Kidney (tissue), 14 donors: Measurements from ENCODE around the gene NUFIP1. TPM values are rescaled to one million over a fixed set of nuclear protein-coding genes. Genes with fewer than 3 reads are reported as not detected.

Experiments
- DNase-seq, 5 donors: peaks; one replicate each; pipeline ENCODE4 v3.0.0-alpha.2; 2013 to 2020
- FAIRE-seq: peaks from 2 replicates; lab custom pipeline; 2012; peaks lifted over from hg19 to GRCh38; lab: Jason Lieb, UNC
- H3K27ac ChIP-seq, 2 donors: one replicate each; pipeline ENCODE4 v1.7.0; 2013; ENCODE audit warnings: low read depth in 2 of 2, low read length in 2 of 2, inconsistent platforms in 1 of 2
- H3K27me3 ChIP-seq: one replicate; pipeline ENCODE4 v1.7.1; 2013; ENCODE audit warnings: low read length, inconsistent platforms; ENCODE audit not compliant: control insufficient read depth, insufficient read depth
- H3K36me3 ChIP-seq, 3 donors: one replicate each; pipeline versions ENCODE4 v1.7.0 to v1.7.1; 2013; ENCODE audit warnings: low read length in 3 of 3, control low read depth in 1 of 3, inconsistent platforms in 1 of 3; ENCODE audit not compliant: insufficient read depth in 3 of 3, control insufficient read depth in 2 of 3
- H3K4me1 ChIP-seq, 3 donors: one replicate each; pipeline versions ENCODE4 v1.7.0 to v1.7.1; 2013; ENCODE audit warnings: low read length in 3 of 3, inconsistent platforms in 1 of 3, low read depth in 1 of 3; ENCODE audit not compliant: control insufficient read depth in 2 of 3, insufficient read depth in 2 of 3
- H3K4me3 ChIP-seq, 3 donors: one replicate each; pipeline versions ENCODE4 v1.7.0 to v1.8.1; 2013; ENCODE audit warnings: low read length in 3 of 3, control low read depth in 1 of 3, inconsistent platforms in 1 of 3
- H3K9ac ChIP-seq, 3 donors: one replicate each; pipeline versions ENCODE4 v1.7.0 to v1.7.1; 2013; ENCODE audit warnings: low read length in 3 of 3, control low read depth in 1 of 3, inconsistent platforms in 1 of 3
- H3K9me3 ChIP-seq, 3 donors: one replicate each; pipeline versions ENCODE4 v1.7.0 to v1.7.1; 2013; ENCODE audit warnings: low read length in 3 of 3, control low read depth in 1 of 3, inconsistent platforms in 1 of 3; ENCODE audit not compliant: control insufficient read depth in 2 of 3, insufficient read depth in 1 of 3
- intact Hi-C: fragments of 100-400 bp; cut with DNase I; formaldehyde crosslinking; loops from one replicate; pipeline ENCODE4 v1.11.1; 2022
- polyA plus RNA-seq: library from polyadenylated mRNA; stranded (reverse); fragments of 350-450 nt; fragmentation: Illumina TruSeq; extraction: RNeasy Lipid Tissue Mini Kit (QIAGEN cat#74804); gene quantifications from one replicate; pipeline ENCODE4 v1.2.3, GENCODE V29; 2014; ENCODE audit warnings: low read depth, low replicate concordance; ENCODE audit not compliant: insufficient read depth
- total RNA-seq: library from RNA; stranded (reverse); fragmentation: NEBNext Ultra II Directional; extraction: Animal tissue kit (Norgen Biotek cat#: 25700); gene quantifications from one replicate; pipeline ENCODE4 v1.2.1, GENCODE V29; 2021
- TF ChIP-seq, protein P1 (sequence below): IDR thresholded peaks from 3 replicates; pipeline ENCODE4 v1.5.1; 2012; ENCODE audit warnings: mild to moderate bottlenecking, moderate library complexity, borderline replicate concordance; ENCODE audit not compliant: insufficient read depth; ENCODE audit errors: extremely low read depth
- donor health status: control.
- donor health status: control.
- donor health status: control.
- donor health status: control.
- donor health status: control.
- donor health status: DM: yes; HTN: yes; CAD: no.
- donor health status: Normal renal cell carcinoma (clear cell type).

Gene NUFIP1
- total and polyA plus RNA-seq, 2 donors from 2014 or later, result 3.4 to 5.5 TPM

GRCh38 chr13:44978328-44978727 is 10.9 kb downstream of the NUFIP1 start:
- Histone ChIP-seq H3K27ac (no peak overlapping the region), H3K9ac (no peak overlapping the region), H3K9me3 (no peaks in the 10 kb centered on the region), H3K4me3 (no peak overlapping the region), H3K27me3 (no peaks in the 10 kb centered on the region), H3K36me3 (peaks cover 3 to 17% (median 9%) of the 10 kb centered on the region in 3 donors), H3K4me1 (no peaks in the 10 kb centered on the region)
- intact Hi-C loops, result loop anchor here (10.0 kb wide), 1 partner anchor 484 kb away; no protein-coding TSS in a partner anchor
- TF ChIP-seq, protein P1, sequence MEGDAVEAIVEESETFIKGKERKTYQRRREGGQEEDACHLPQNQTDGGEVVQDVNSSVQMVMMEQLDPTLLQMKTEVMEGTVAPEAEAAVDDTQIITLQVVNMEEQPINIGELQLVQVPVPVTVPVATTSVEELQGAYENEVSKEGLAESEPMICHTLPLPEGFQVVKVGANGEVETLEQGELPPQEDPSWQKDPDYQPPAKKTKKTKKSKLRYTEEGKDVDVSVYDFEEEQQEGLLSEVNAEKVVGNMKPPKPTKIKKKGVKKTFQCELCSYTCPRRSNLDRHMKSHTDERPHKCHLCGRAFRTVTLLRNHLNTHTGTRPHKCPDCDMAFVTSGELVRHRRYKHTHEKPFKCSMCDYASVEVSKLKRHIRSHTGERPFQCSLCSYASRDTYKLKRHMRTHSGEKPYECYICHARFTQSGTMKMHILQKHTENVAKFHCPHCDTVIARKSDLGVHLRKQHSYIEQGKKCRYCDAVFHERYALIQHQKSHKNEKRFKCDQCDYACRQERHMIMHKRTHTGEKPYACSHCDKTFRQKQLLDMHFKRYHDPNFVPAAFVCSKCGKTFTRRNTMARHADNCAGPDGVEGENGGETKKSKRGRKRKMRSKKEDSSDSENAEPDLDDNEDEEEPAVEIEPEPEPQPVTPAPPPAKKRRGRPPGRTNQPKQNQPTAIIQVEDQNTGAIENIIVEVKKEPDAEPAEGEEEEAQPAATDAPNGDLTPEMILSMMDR, result no peak
- DNase-seq (no peak), FAIRE-seq (no peak)

- H3K9ac ChIP-seq, result no peak overlapping the region
- intact Hi-C loops, result loop anchor here (10.0 kb wide), 1 partner anchor 482 kb away; no protein-coding TSS in a partner anchor
- FAIRE-seq, result no peak
- no peaks in the 10 kb centered on the region for H3K4me1 ChIP-seq
- H3K9me3 ChIP-seq, result no peaks in the 10 kb centered on the region
- no peak overlapping the region for H3K27ac ChIP-seq
- DNase-seq, result no peak
- H3K27me3 ChIP-seq, result no peaks in the 10 kb centered on the region
- no peak overlapping the region for H3K4me3 ChIP-seq
- peaks cover 3 to 17% (median 9%) of the 10 kb centered on the region in 3 donors for H3K36me3 ChIP-seq
- TF ChIP-seq, protein P1, result no peak
Measured at GRCh38 chr13:44976949-44977583, 12.2 kb downstream of the NUFIP1 start.

GRCh38 chr13:44976196-44976595 is 13.1 kb downstream of the NUFIP1 start:
- no peak for FAIRE-seq
- intact Hi-C loops, result loop anchor here (10.0 kb wide), 1 partner anchor 481 kb away; no protein-coding TSS in a partner anchor
- H3K9me3 ChIP-seq, result no peaks in the 10 kb centered on the region

More at GRCh38 chr13:44976196-44976595, 13.1 kb downstream of the NUFIP1 start:
- TF ChIP-seq, protein P1, result no peak
- H3K27me3 ChIP-seq, result no peaks in the 10 kb centered on the region
- no peak for DNase-seq
- no peak overlapping the region for H3K27ac ChIP-seq
- H3K4me1 ChIP-seq, result peaks cover 0 to 3% (median 0%) of the 10 kb centered on the region in 3 donors
- H3K4me3 ChIP-seq, result no peak overlapping the region
- H3K36me3 ChIP-seq, result peaks cover 3 to 17% (median 9%) of the 10 kb centered on the region in 3 donors
- no peak overlapping the region for H3K9ac ChIP-seq
